Ramos (cell line): ENCODE data around the gene LAMA5.

Experiments used
- in situ Hi-C: fragments of 300-500 bp; cut with MboI; formaldehyde crosslinking; loops from one replicate; pipeline ENCODE4 v1.14.3; 2022; ENCODE audit warnings: low sequenced_read_pairs; ENCODE audit not compliant: unreplicated experiment

LAMA5 gene

GRCh38 chr20:62352402-62353288, 14.5 kb downstream of the LAMA5 start:
- in situ Hi-C loops: no loop called here

- in situ Hi-C loops: no loop called here
These were observed 15.4 kb downstream of the LAMA5 start for GRCh38 chr20:62351469-62352401.

GRCh38 chr20:62350629-62351422, 16.3 kb downstream of the LAMA5 start:
- in situ Hi-C loops: no loop called here

- in situ Hi-C loops: no loop called here
These were observed 16.9 kb downstream of the LAMA5 start for GRCh38 chr20:62350098-62350628.

- in situ Hi-C loops: no loop called here
These were observed 17.5 kb downstream of the LAMA5 start for GRCh38 chr20:62349556-62350097.

- in situ Hi-C loops: no loop called here
These were observed 18.5 kb downstream of the LAMA5 start for GRCh38 chr20:62348604-62349003.

- in situ Hi-C loops: no loop called here
These were observed 19.7 kb downstream of the LAMA5 start for GRCh38 chr20:62347445-62347844.

- in situ Hi-C loops: no loop called here
These were observed 20.0 kb downstream of the LAMA5 start for GRCh38 chr20:62347151-62347404.

GRCh38 chr20:62346398-62347150, 20.5 kb downstream of the LAMA5 start:
- in situ Hi-C loops: no loop called here

GRCh38 chr20:62345681-62346370, 21.3 kb downstream of the LAMA5 start:
- in situ Hi-C loops: no loop called here

- in situ Hi-C loops: no loop called here
These were observed 22.3 kb downstream of the LAMA5 start for GRCh38 chr20:62344782-62345181.

GRCh38 chr20:62344092-62344491, 23.0 kb downstream of the LAMA5 start:
- in situ Hi-C loops: no loop called here

GRCh38 chr20:62342910-62343309, 24.2 kb downstream of the LAMA5 start:
- in situ Hi-C loops: no loop called here

GRCh38 chr20:62339647-62340062, 27.5 kb downstream of the LAMA5 start:
- in situ Hi-C loops: no loop called here

GRCh38 chr20:62338294-62338620, 28.9 kb downstream of the LAMA5 start:
- in situ Hi-C loops: no loop called here

GRCh38 chr20:62337558-62338293, 29.4 kb downstream of the LAMA5 start:
- in situ Hi-C loops: no loop called here

GRCh38 chr20:62336775-62337557, 30.1 kb downstream of the LAMA5 start:
- in situ Hi-C loops: no loop called here
